ENCODE measurements around the gene ODAD2. TPM values are rescaled to one million over a fixed set of nuclear protein-coding genes. Genes with fewer than 3 reads are reported as not detected.

ODAD2 gene
- total RNA-seq, 4 donors from 2014 or later: 1.7 TPM; not detected in 3

- Histone ChIP-seq H3K9me3 (no peaks in the 10 kb centered on the region), H3K4me1 (no peaks in the 10 kb centered on the region), H3K27me3 (no peaks in the 10 kb centered on the region), H3K36me3 (no peaks in the 10 kb centered on the region), H3K27ac (no peak overlapping the region), H3K4me3 (no peak overlapping the region)
- WGBS, 2 donors: 72 to 73% methylated on average over 2 of the region's 2 CpGs
- DNase-seq (ENCODE audit: low spot score in 2 of 2): no peak
- TF ChIP-seq EP300 (IDR thresholded peaks at IDR 0.05) (no peak), CTCF (IDR thresholded peaks at IDR 0.05) (no peak), POLR2A (IDR thresholded peaks at IDR 0.05) (no peak)
These were observed 183.0 kb downstream of the ODAD2 start for GRCh38 chr10:27815846-27816245.

DNA sequence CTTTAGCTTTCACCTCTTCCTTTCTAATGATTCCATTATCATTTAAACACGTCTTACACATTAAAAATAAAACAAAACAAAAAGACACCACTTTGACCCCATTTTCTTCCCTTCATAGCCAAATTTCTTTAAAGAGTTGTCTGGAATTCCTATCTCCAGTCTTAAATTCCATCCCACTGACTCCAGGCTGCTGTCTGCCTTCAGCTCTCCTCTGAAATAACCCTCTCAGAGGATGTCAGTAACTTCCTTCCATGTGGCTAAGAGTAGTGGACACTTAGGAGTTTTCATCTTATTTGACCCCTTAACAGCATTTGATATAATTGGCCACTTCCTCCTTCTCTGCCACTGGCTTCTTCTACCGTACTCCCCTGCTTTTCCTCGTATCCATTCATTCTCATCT is 183.6 kb downstream of the ODAD2 start:
- DNase-seq (ENCODE audit: low spot score in 2 of 2): no peak
- 51 to 56% methylated on average over 3 of the region's 3 CpGs for WGBS, 2 donors
- Histone ChIP-seq H3K36me3 (no peaks in the 10 kb centered on the region), H3K27me3 (no peaks in the 10 kb centered on the region), H3K4me1 (no peaks in the 10 kb centered on the region), H3K27ac (no peak overlapping the region), H3K4me3 (no peak overlapping the region), H3K9me3 (no peaks in the 10 kb centered on the region)
- TF ChIP-seq EP300 (IDR thresholded peaks at IDR 0.05) (no peak), CTCF (IDR thresholded peaks at IDR 0.05) (no peak), POLR2A (IDR thresholded peaks at IDR 0.05) (no peak)

DNA sequence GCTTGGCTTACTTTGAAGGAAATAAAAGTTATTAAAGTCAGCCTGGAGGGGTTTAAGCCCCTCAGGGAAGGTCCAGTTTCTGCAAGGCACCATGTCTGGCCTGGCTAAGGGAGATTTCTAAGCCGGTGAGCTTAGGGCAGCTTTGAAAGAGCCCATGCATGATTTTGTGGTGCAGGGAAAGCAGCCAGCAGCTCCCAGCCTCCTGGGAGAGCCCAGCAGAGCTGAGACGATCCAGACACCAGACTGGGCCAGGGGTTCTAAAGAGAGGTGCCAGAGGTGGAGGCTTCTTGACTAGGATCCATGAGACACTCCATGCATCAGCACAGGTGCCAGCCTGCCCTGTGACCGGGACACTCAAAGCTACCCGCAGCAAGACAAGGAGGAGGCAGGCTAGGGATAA is 193.7 kb downstream of the ODAD2 start:
- 67 to 71% methylated on average over 4 of the region's 4 CpGs for WGBS, 2 donors
- Histone ChIP-seq H3K36me3 (no peaks in the 10 kb centered on the region), H3K27me3 (no peaks in the 10 kb centered on the region), H3K27ac (no peak overlapping the region), H3K4me1 (no peaks in the 10 kb centered on the region), H3K4me3 (no peak overlapping the region), H3K9me3 (no peaks in the 10 kb centered on the region)
- DNase-seq (ENCODE audit: low spot score in 2 of 2): no peak
- TF ChIP-seq POLR2A (IDR thresholded peaks at IDR 0.05): no peak
- no peak for TF ChIP-seq CTCF (IDR thresholded peaks at IDR 0.05)
- TF ChIP-seq EP300 (IDR thresholded peaks at IDR 0.05): no peak

DNA sequence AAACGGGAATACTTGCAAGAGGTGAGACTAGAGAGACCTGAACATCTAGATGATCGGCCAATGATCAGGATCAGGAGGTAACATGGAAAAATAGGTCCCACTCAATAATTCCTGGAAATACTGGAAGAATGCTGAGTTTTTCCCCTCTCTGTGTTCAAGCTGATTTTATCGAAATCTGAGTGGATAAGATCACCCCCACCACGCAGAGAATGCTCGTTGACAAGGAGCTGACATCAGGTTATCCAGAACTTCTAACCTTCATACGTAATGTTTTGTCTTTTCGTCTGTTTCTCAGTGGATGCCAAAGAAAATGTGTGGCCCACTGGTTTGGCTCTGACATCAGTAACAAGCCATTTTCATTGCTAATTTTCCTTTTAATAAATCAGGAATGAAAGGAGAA is 194.7 kb downstream of the ODAD2 start:
- DNase-seq (ENCODE audit: low spot score in 2 of 2): no peak
- H3K27ac ChIP-seq: no peak overlapping the region
- H3K4me3 ChIP-seq: no peak overlapping the region
- WGBS, 2 donors: 82 to 83% methylated on average over 7 of the region's 7 CpGs
- no peaks in the 10 kb centered on the region for H3K9me3 ChIP-seq
- H3K4me1 ChIP-seq: no peaks in the 10 kb centered on the region
- no peak for TF ChIP-seq EP300 (IDR thresholded peaks at IDR 0.05)
- no peak for TF ChIP-seq POLR2A (IDR thresholded peaks at IDR 0.05)
- no peak for TF ChIP-seq CTCF (IDR thresholded peaks at IDR 0.05)
- H3K27me3 ChIP-seq: no peaks in the 10 kb centered on the region
- H3K36me3 ChIP-seq: no peaks in the 10 kb centered on the region

DNA sequence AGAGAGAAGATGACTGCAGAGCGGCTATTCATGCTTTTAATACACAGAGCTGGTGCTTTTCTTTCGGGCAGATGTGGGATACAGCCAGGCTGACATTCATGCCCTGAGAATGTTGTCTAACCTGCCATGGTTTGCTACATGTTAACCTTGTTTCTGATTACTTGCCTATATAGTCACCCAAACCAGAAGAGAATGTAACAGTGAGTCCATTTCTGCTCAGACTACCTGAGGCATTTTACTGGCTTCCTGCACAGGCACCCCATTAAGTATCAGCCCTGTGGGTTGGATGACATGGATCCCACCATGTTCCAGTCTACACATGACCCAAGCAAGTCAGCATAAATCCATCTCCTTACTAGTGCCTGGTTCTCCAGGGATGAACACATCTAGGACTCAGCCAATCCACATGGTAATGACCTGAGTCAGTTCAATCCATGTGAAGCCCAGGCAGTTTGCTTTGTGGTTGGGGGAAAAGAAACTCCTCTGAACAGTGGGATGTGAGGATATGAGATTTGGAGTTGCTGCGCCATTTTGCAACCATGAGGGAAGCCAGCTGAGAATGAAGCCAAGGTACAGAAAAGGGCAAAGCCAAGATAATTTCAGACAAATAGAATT is 197.6 kb downstream of the ODAD2 start:
- no peaks in the 10 kb centered on the region for H3K27me3 ChIP-seq
- no peak overlapping the region for H3K4me3 ChIP-seq
- no peak overlapping the region for H3K27ac ChIP-seq
- H3K4me1 ChIP-seq: no peaks in the 10 kb centered on the region
- DNase-seq (ENCODE audit: low spot score in 2 of 2): no peak
- H3K9me3 ChIP-seq: no peaks in the 10 kb centered on the region
- TF ChIP-seq POLR2A (IDR thresholded peaks at IDR 0.05) (no peak), EP300 (IDR thresholded peaks at IDR 0.05) (no peak), CTCF (IDR thresholded peaks at IDR 0.05) (no peak)
- WGBS, 2 donors: 90 to 91% methylated on average over 3 of the region's 3 CpGs
- no peaks in the 10 kb centered on the region for H3K36me3 ChIP-seq
